ENCODE measurements around the gene SIL1. TPM values are rescaled to one million over a fixed set of nuclear protein-coding genes. Genes with fewer than 3 reads are reported as not detected.

SIL1 gene
- total and polyA plus RNA-seq, 8 donors = 22.2 to 83.6 (median 33.4) TPM

- TF ChIP-seq POLR2AphosphoS5 (IDR thresholded peaks at IDR 0.05) = no peak
- no peak for TF ChIP-seq POLR2A (IDR thresholded peaks at IDR 0.05)
- no peak for TF ChIP-seq CTCF (IDR thresholded peaks at IDR 0.05)
- no peak for TF ChIP-seq EP300 (IDR thresholded peaks at IDR 0.05)
- Histone ChIP-seq H3K4me3 (no peak overlapping the region), H3K27ac (peak overlapping the region in 1 of 5 donors; percentile 13), H3K4me1 (peaks cover 44 to 82% (median 56%) of the 10 kb centered on the region in 4 donors), H3K27me3 (no peaks in the 10 kb centered on the region), H3K9me3 (no peaks in the 10 kb centered on the region), H3K36me3 (no peaks in the 10 kb centered on the region)
- intact Hi-C loops (cut with DNase I; ENCODE audit: low total_unique reads) = no loop called here
- no peak for DNase-seq
- 55 to 73% (median 67%) methylated on average over 4 of the region's 4 CpGs for WGBS, 5 donors
Measured at GRCh38 chr5:139134906-139135305, 63.3 kb downstream of the SIL1 start.

DNA sequence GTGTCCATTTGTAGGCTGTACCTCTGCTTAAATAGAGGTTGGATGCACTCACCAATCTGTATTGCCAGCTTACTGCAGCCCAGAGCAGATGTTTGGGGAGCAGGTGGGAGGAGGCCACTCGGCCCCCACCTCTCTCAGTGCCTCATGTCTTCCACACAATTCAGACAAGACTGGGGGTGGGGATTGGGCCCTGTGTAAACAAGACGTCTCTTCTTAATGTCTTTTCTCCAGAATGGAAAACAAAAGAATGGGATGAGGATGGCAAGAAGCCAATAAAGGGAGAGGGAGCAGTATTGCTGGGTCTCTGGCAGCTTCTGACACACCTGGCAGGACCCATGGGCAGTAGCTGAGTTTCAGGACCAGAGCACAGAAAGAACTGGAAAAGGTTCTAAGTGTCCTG is 64.9 kb downstream of the SIL1 start:
- no peaks in the 10 kb centered on the region for H3K9me3 ChIP-seq
- no peak overlapping the region for H3K4me3 ChIP-seq
- no peak for TF ChIP-seq CTCF (IDR thresholded peaks at IDR 0.05)
- TF ChIP-seq EP300 (IDR thresholded peaks at IDR 0.05) = no peak
- TF ChIP-seq POLR2A (IDR thresholded peaks at IDR 0.05) = no peak
- TF ChIP-seq POLR2AphosphoS5 (IDR thresholded peaks at IDR 0.05) = no peak
- peaks cover 30 to 68% (median 40%) of the 10 kb centered on the region in 4 donors for H3K4me1 ChIP-seq
- H3K36me3 ChIP-seq = no peaks in the 10 kb centered on the region
- intact Hi-C loops (cut with DNase I; ENCODE audit: low total_unique reads) = no loop called here
- 40 to 48% (median 40%) methylated on average over 2 of the region's 2 CpGs for WGBS, 5 donors
- no peaks in the 10 kb centered on the region for H3K27me3 ChIP-seq
- peak overlapping the region in 3 of 5 donors; percentile 24 to 91 (median 87) for H3K27ac ChIP-seq
- peak in 1 of 2 donors; percentile 20 for DNase-seq

DNA sequence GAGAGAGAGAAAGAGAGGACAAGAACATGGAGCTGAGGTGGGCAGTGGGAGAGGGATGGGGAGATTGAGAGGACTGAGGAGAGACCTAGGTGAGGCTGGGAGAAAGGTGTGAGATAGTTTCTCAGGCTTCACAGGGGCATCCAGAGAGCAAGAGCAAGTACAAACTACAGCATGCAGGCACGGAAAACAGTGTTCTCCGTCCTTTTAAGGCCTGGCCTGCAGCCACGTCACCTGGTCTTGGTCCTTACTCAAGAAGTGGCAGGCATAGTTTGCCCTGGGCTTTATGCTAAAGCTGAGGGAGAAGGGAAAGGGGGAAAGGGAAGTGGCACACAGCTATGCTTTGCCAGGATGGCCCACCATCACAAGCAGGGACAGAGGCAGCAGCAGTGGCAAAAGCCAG is 65.7 kb downstream of the SIL1 start:
- intact Hi-C loops (cut with DNase I; ENCODE audit: low total_unique reads) = no loop called here
- Histone ChIP-seq H3K4me1 (peaks cover 26 to 62% (median 35%) of the 10 kb centered on the region in 4 donors), H3K27ac (peak overlapping the region; percentile 72 to 91 (median 82)), H3K36me3 (peaks cover 0 to 1% (median under 1%) of the 10 kb centered on the region in 4 donors), H3K9me3 (no peaks in the 10 kb centered on the region), H3K27me3 (no peaks in the 10 kb centered on the region), H3K4me3 (no peak overlapping the region)
- 21 to 50% (median 40%) methylated on average over 3 of the region's 3 CpGs for WGBS, 5 donors
- peak; percentile 34 to 73 for DNase-seq
- no peak for TF ChIP-seq EP300 (IDR thresholded peaks at IDR 0.05)
- no peak for TF ChIP-seq CTCF (IDR thresholded peaks at IDR 0.05)
- TF ChIP-seq POLR2A (IDR thresholded peaks at IDR 0.05) = no peak
- TF ChIP-seq POLR2AphosphoS5 (IDR thresholded peaks at IDR 0.05) = no peak

DNA sequence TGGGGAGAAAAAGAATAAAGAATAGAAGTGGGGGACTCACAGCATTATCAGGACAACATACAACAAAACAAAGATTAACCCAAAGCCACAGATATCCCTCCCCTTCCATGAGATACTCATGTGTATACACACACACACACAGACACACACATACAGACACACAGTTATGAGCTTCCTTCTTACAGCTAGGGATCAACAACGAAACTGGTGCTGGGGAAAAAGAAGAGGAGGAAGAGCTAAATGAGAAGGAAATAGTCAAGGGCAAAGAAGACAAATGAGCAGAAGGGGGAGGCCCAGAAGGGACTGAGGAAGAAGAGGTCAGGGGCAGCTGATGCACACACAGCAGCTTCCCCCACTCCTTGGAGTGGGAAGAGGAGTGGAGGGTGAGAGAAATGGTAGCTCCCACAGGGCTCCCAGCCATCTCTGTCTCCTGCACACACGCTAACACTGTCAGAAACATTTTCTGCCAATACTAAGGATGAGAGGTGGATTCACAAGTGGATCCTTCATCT is 66.2 kb downstream of the SIL1 start:
- Histone ChIP-seq H3K27me3 (no peaks in the 10 kb centered on the region), H3K4me1 (peaks cover 26 to 66% (median 35%) of the 10 kb centered on the region in 4 donors), H3K27ac (peak overlapping the region; percentile 72 to 91 (median 82)), H3K4me3 (no peak overlapping the region), H3K9me3 (no peaks in the 10 kb centered on the region), H3K36me3 (peaks cover 0 to 6% (median 3%) of the 10 kb centered on the region in 4 donors)
- DNase-seq = peak in 1 of 2 donors; percentile 49
- intact Hi-C loops (cut with DNase I; ENCODE audit: low total_unique reads) = no loop called here
- TF ChIP-seq EP300 (IDR thresholded peaks at IDR 0.05) (no peak), POLR2AphosphoS5 (IDR thresholded peaks at IDR 0.05) (no peak), CTCF (IDR thresholded peaks at IDR 0.05) (no peak), POLR2A (IDR thresholded peaks at IDR 0.05) (no peak)
- 24 to 59% (median 43%) methylated on average over 2 of the region's 2 CpGs for WGBS, 5 donors
